Tibial nerve (tissue), 4 donors: ENCODE results near the gene GABRB2. TPM values are rescaled to one million over a fixed set of nuclear protein-coding genes. Genes with fewer than 3 reads are reported as not detected.

Experiments used
- DNase-seq, 2 donors: peaks; one replicate each; pipeline ENCODE4 v3.0.0-alpha.2; 2019; ENCODE audit warnings: low spot score in 2 of 2
- H3K27ac ChIP-seq, 4 donors: fragments of 200-600 bp; sonication (generic) in 3 of 4; one replicate each; pipeline ENCODE4 v1.5.1; 2017 to 2019; ENCODE audit warnings: mild to moderate bottlenecking in 1 of 4
- H3K27me3 ChIP-seq, 2 donors: fragments of 200-600 bp; sonication (generic) in 1 of 2; one replicate each; pipeline versions ENCODE4 v1.5.1 to v1.6.0; 2017 to 2019
- H3K36me3 ChIP-seq, 3 donors: fragments of 200-600 bp; sonication (generic); one replicate each; pipeline ENCODE4 v1.5.1; 2018 to 2019
- H3K4me1 ChIP-seq, 4 donors: fragments of 200-600 bp; sonication (generic) in 3 of 4; one replicate each; pipeline ENCODE4 v1.5.1; 2017 to 2019
- H3K4me3 ChIP-seq, 4 donors: fragments of 200-600 bp; sonication (generic) in 3 of 4; one replicate each; pipeline ENCODE4 v1.5.1; 2017 to 2019; ENCODE audit warnings: mild to moderate bottlenecking in 1 of 4, moderate library complexity in 1 of 4
- H3K9me3 ChIP-seq, 4 donors: fragments of 200-600 bp; sonication (generic) in 3 of 4; one replicate each; pipeline ENCODE4 v1.5.1; 2017 to 2019
- CTCF ChIP-seq, 5 experiments: fragments of 200-600 bp in 3 of 5; fragments of 450-650 bp in 2 of 5; sonication (generic) in 3 of 5; IDR thresholded peaks; one replicate each; pipeline ENCODE4 v1.5.1; 2016 to 2019; ENCODE audit warnings: antibody characterized with exemption in 5 of 5, mild to moderate bottlenecking in 3 of 5, moderate library complexity in 2 of 5
- EP300 ChIP-seq, 2 donors: sonication (generic); formaldehyde crosslinking; IDR thresholded peaks; one replicate each; pipeline ENCODE4 v1.6.1; 2017; ENCODE audit warnings: antibody characterized with exemption in 2 of 2, mild to moderate bottlenecking in 1 of 2
- POLR2A ChIP-seq, 2 donors: fragments of 450-650 bp; IDR thresholded peaks; one replicate each; pipeline ENCODE4 v1.6.1; 2017; ENCODE audit warnings: antibody characterized with exemption in 2 of 2, mild to moderate bottlenecking in 2 of 2, moderate library complexity in 2 of 2
- WGBS, 2 donors: methylation state at CpG; one replicate each; pipeline ENCODE4 v1.1.5; 2018; 5-methylcytosine and 5-hydroxymethylcytosine counted together
- total RNA-seq, 4 donors: library from RNA; depleted of rRNA; stranded (reverse); fragments of >200 nt; gene quantifications; one replicate each; pipeline ENCODE4 v1.1.0, GENCODE V29; 2016

GABRB2 gene
- total RNA-seq, 4 donors from 2014 or later = 0.39 to 3.9 (median 3.0) TPM

GRCh38 chr5:161387121-161387520 is 159.4 kb downstream of the GABRB2 start:
- TF ChIP-seq EP300 (IDR thresholded peaks at IDR 0.05) (no peak), POLR2A (IDR thresholded peaks at IDR 0.05) (no peak), CTCF (IDR thresholded peaks at IDR 0.05) (no peak)
- Histone ChIP-seq H3K36me3 (no peaks in the 10 kb centered on the region), H3K27me3 (no peaks in the 10 kb centered on the region), H3K9me3 (no peaks in the 10 kb centered on the region), H3K4me1 (no peaks in the 10 kb centered on the region), H3K27ac (no peak overlapping the region), H3K4me3 (no peak overlapping the region)
- 82 to 84% methylated on average over 2 of the region's 2 CpGs for WGBS, 2 donors
- DNase-seq = no peak

- H3K4me3 ChIP-seq = no peak overlapping the region
- no peaks in the 10 kb centered on the region for H3K4me1 ChIP-seq
- 51 to 54% methylated on average over 4 of the region's 4 CpGs for WGBS, 2 donors
- H3K36me3 ChIP-seq = no peaks in the 10 kb centered on the region
- no peaks in the 10 kb centered on the region for H3K27me3 ChIP-seq
- no peaks in the 10 kb centered on the region for H3K9me3 ChIP-seq
- TF ChIP-seq EP300 (IDR thresholded peaks at IDR 0.05) (no peak), POLR2A (IDR thresholded peaks at IDR 0.05) (no peak), CTCF (IDR thresholded peaks at IDR 0.05) (no peak)
- H3K27ac ChIP-seq = no peak overlapping the region
- no peak for DNase-seq
Measured at GRCh38 chr5:161385027-161385426, 161.5 kb downstream of the GABRB2 start.

DNA sequence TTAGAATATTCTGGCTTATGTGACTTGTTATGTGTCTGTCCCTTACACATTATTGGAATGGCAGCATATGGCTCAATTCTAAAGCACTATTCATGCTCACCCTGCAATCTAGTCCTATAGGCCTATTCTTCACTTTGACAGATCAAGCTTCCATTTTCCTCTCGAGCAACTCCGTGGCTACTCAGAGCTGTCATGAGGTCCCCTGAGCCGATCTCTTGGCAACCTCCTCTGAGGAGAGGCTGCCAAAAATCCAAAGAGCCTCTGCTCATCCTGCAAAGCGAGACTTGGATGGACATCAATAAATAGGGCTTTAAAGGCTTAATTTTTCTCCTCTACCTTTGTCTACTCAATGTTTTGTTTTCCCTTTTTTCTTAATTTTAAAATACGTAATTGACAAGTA is 163.8 kb downstream of the GABRB2 start:
- Histone ChIP-seq H3K27ac (no peak overlapping the region), H3K9me3 (no peaks in the 10 kb centered on the region), H3K4me1 (no peaks in the 10 kb centered on the region), H3K27me3 (no peaks in the 10 kb centered on the region), H3K4me3 (no peak overlapping the region), H3K36me3 (no peaks in the 10 kb centered on the region)
- WGBS, 2 donors = 65 to 79% methylated on average over 5 of the region's 5 CpGs
- TF ChIP-seq POLR2A (IDR thresholded peaks at IDR 0.05) (no peak), CTCF (IDR thresholded peaks at IDR 0.05) (no peak)
- no peak for DNase-seq

GRCh38 chr5:161380486-161380885 is 166.0 kb downstream of the GABRB2 start:
- WGBS, 2 donors = 21 to 39% methylated on average over 1 of the region's 1 CpG

DNA sequence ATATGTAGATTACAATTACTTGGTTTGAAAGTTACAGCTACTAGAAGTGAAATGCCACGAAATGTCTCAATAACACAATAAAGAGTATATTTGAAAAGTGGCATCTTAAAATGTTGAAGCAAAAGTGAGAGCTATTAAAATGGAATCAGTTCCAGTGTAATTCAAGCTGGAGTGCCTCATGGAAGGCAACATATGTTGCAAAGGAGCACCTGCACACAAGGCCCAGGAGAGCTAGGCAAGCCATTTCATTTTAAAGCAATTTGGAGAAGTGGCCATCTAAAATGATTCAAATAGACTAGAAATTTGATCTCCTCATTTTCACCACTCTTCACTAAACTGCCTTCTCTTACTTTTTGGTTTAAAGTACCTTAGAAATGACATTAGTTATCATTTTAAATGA is 167.8 kb downstream of the GABRB2 start:
- Histone ChIP-seq H3K9me3 (no peaks in the 10 kb centered on the region), H3K27ac (no peak overlapping the region), H3K4me1 (no peaks in the 10 kb centered on the region), H3K36me3 (no peaks in the 10 kb centered on the region), H3K4me3 (no peak overlapping the region), H3K27me3 (no peaks in the 10 kb centered on the region)
- 90 to 100% methylated on average over 1 of the region's 1 CpG for WGBS, 2 donors
- TF ChIP-seq POLR2A (IDR thresholded peaks at IDR 0.05) = no peak
- no peak for TF ChIP-seq EP300 (IDR thresholded peaks at IDR 0.05)
- TF ChIP-seq CTCF (IDR thresholded peaks at IDR 0.05) = no peak
- DNase-seq = no peak

More at GRCh38 chr5:161380486-161380885, 166.0 kb downstream of the GABRB2 start:
- no peak overlapping the region for H3K4me3 ChIP-seq
- no peaks in the 10 kb centered on the region for H3K4me1 ChIP-seq
- H3K27me3 ChIP-seq = no peaks in the 10 kb centered on the region
- no peaks in the 10 kb centered on the region for H3K9me3 ChIP-seq
- no peak overlapping the region for H3K27ac ChIP-seq
- TF ChIP-seq EP300 (IDR thresholded peaks at IDR 0.05) = no peak
- no peak for TF ChIP-seq POLR2A (IDR thresholded peaks at IDR 0.05)
- no peak for TF ChIP-seq CTCF (IDR thresholded peaks at IDR 0.05)
- H3K36me3 ChIP-seq = no peaks in the 10 kb centered on the region
- no peak for DNase-seq
